K562 (cell line): ENCODE measurements around the gene CXCL17. TPM values are rescaled to one million over a fixed set of nuclear protein-coding genes. Genes with fewer than 3 reads are reported as not detected.
A peak's percentile ranks its signal among the peaks of the same experiment; 100 is the strongest.

Experiments used
- ATAC-seq: fragments of 200-7000 bp; cut with Tn5 transposase; 3 replicates; pipeline ENCODE4 v1.9.1; 2020; ENCODE audit warnings: moderate library complexity
- BruUV-seq: library from RNA; stranded (reverse); fragments of 400-500 nt; replicated peaks from 2 replicates; lab custom pipeline; 2021; lab: Mats Ljungman, UMichigan
- CTCF ChIA-PET: fragments of 300-600 bp; formaldehyde crosslinking; extraction: SDS; loops from one replicate; lab custom pipeline; 2021; ENCODE audit warnings: low intra/inter-chr PET ratio; lab: Yijun Ruan, JAX
- POLR2A ChIA-PET: fragments of 300-600, 350-650 bp; sonication (Branson Sonifier 250); formaldehyde crosslinking; extraction: SDS; loops from one replicate; lab custom pipeline; 2021; ENCODE audit warnings: antibody characterized with exemption, inconsistent platforms; lab: Yijun Ruan, JAX
- DNase-seq, 4 experiments: peaks; one replicate each; pipeline versions ENCODE4 v3.0.0 to v3.0.0-alpha.2; 2011 to 2018; ENCODE audit warnings: low spot score in 3 of 4, mixed read lengths in 3 of 4; ENCODE audit errors: extremely low read depth in 1 of 4
- FAIRE-seq: peaks from 2 replicates; lab custom pipeline; 2011; peaks lifted over from hg19 to GRCh38; lab: Jason Lieb, UNC
- H2AFZ ChIP-seq: 2 replicates; pipeline ENCODE4 v1.6.0; 2011; ENCODE audit warnings: low read depth, low read length, control low read depth, inconsistent platforms
- H3K27ac ChIP-seq: fragments of 200-600 bp; 3 replicates; pipeline ENCODE4 v1.8.0; 2011; ENCODE audit warnings: low read depth, mild to moderate bottlenecking, control low read depth, inconsistent platforms, low read length, moderate library complexity, mixed read lengths; ENCODE audit errors: extremely low read depth
- H3K27me3 ChIP-seq, 2 experiments: fragments of 300-600 bp in 1 of 2; 2 replicates in 1 of 2; 3 replicates in 1 of 2; pipeline versions ENCODE4 v1.6.0 to v1.8.0; 2011; ENCODE audit warnings: inconsistent platforms in 2 of 2, low read length in 2 of 2, mild to moderate bottlenecking in 1 of 2, mixed read lengths in 1 of 2, moderate library complexity in 1 of 2; ENCODE audit not compliant: control insufficient read depth in 2 of 2, insufficient read depth in 2 of 2
- H3K36me3 ChIP-seq: fragments of 300-600 bp; 3 replicates; pipeline ENCODE4 v1.8.0; 2011; ENCODE audit warnings: mild to moderate bottlenecking, low read length, inconsistent platforms; ENCODE audit not compliant: control insufficient read depth, insufficient read depth
- H3K4me1 ChIP-seq, 2 experiments: fragments of 200-600 bp in 1 of 2; replicated peaks in 1 of 2; 2 replicates in 1 of 2; 3 replicates in 1 of 2; pipeline versions ENCODE4 v1.5.1 to v1.8.0; 2011; ENCODE audit warnings: inconsistent platforms in 2 of 2, low read length in 2 of 2, mild to moderate bottlenecking in 1 of 2, mixed read lengths in 1 of 2, moderate library complexity in 1 of 2; ENCODE audit not compliant: control insufficient read depth in 2 of 2, insufficient read depth in 2 of 2
- H3K4me2 ChIP-seq: 2 replicates; pipeline ENCODE4 v1.6.1; 2011; ENCODE audit warnings: low read length, control low read depth, inconsistent platforms, mixed read lengths; ENCODE audit not compliant: insufficient read depth
- H3K4me3 ChIP-seq: fragments of 200-600 bp; sonication (generic), shearing (Covaris generic); 2 replicates; pipeline ENCODE4 v1.5.1; 2016; ENCODE audit warnings: control low read depth, inconsistent platforms
- H3K79me2 ChIP-seq: fragments of 200-600 bp; 3 replicates; pipeline ENCODE4 v1.8.0; 2011; ENCODE audit warnings: low read length, inconsistent platforms; ENCODE audit not compliant: control insufficient read depth, insufficient read depth
- H3K9ac ChIP-seq, 2 experiments: 2 replicates each; pipeline versions ENCODE4 v1.6.0 to v1.6.1; 2011; ENCODE audit warnings: low read depth in 2 of 2, low read length in 2 of 2, control low read depth in 1 of 2, inconsistent platforms in 1 of 2, mild to moderate bottlenecking in 1 of 2, mixed read lengths in 1 of 2; ENCODE audit not compliant: insufficient read depth in 1 of 2
- H3K9me1 ChIP-seq: one replicate; pipeline ENCODE4 v1.6.0; 2011; ENCODE audit warnings: inconsistent platforms, mild to moderate bottlenecking, low read length, moderate library complexity; ENCODE audit not compliant: control insufficient read depth, insufficient read depth
- H3K9me3 ChIP-seq: replicated peaks from 2 replicates; pipeline ENCODE4 v1.5.1; 2011; ENCODE audit warnings: low read depth, low read length, inconsistent platforms; ENCODE audit not compliant: control insufficient read depth, insufficient read depth
- H4K20me1 ChIP-seq: replicated peaks from 2 replicates; pipeline ENCODE4 v1.6.1; 2011; ENCODE audit warnings: low read length, inconsistent platforms, mixed read lengths; ENCODE audit not compliant: control insufficient read depth, insufficient read depth
- BCOR ChIP-seq: fragments of 450-650 bp; IDR thresholded peaks from 2 replicates; pipeline ENCODE4 v1.6.1; 2016
- HDGF ChIP-seq: fragments of 450-650 bp; IDR thresholded peaks from 2 replicates; pipeline ENCODE4 v1.6.1; 2016
- KDM1A ChIP-seq, 2 experiments: fragments of 450-650 bp; IDR thresholded peaks; 2 replicates each; pipeline ENCODE4 v1.6.1; 2016; ENCODE audit warnings: mild to moderate bottlenecking in 2 of 2
- MEIS2 ChIP-seq: fragments of 450-650 bp; IDR thresholded peaks from 2 replicates; pipeline ENCODE4 v1.6.1; 2014; ENCODE audit warnings: mild to moderate bottlenecking; ENCODE audit not compliant: partially characterized antibody
- RBM25 ChIP-seq: fragments of 200-400 bp; formaldehyde crosslinking; IDR thresholded peaks from 2 replicates; pipeline ENCODE4 v1.6.1; 2018; ENCODE audit warnings: low read length, low read depth, moderate library complexity; ENCODE audit not compliant: severe bottlenecking
- ZNF830 ChIP-seq: fragments of 250-450 bp; sonication (Bioruptor Pico); IDR thresholded peaks from 2 replicates; pipeline ENCODE4 v1.5.0; 2021; ENCODE audit warnings: mild to moderate bottlenecking
- WGBS: fragments of 100-300 bp; shearing (Covaris generic); methylation state at CpG from one replicate; pipeline ENCODE4 v1.1.6; 2016; ENCODE audit warnings: low coverage, mixed read lengths; ENCODE audit not compliant: insufficient coverage; ENCODE audit errors: missing lambda C conversion rate; 5-methylcytosine and 5-hydroxymethylcytosine counted together
- in situ Hi-C: fragments of 300-500 bp; cut with MboI; formaldehyde crosslinking; loops from 4 replicates; pipeline ENCODE4 v1.15.0; 2018; ENCODE audit warnings: inconsistent platforms, mixed read lengths
- intact Hi-C: fragments of 100-400 bp; cut with micrococcal nuclease; formaldehyde crosslinking; loops from 2 replicates; pipeline ENCODE4 v1.14.2; 2022
- polyA plus RNA-seq, 8 experiments: library from polyadenylated mRNA; depleted of rRNA in 4 of 8; stranded (reverse) in 5 of 8; unstranded in 3 of 8; fragments of >200 nt; fragmentation: Nextera tagmentation in 2 of 8; fragmentation: Illumina TruSeq in 1 of 8; extraction: Ambion mirVana in 2 of 8; extraction: Trizol in 1 of 8; gene quantifications; 2 replicates each; pipeline versions ENCODE4 v1.2.1 to v1.2.3, GENCODE V29; 2011 to 2014; ENCODE audit warnings: inconsistent platforms in 1 of 8, missing spikeins in 1 of 8
- total RNA-seq, 7 experiments: library from RNA; depleted of rRNA in 6 of 7; stranded (reverse); fragments of >200 nt in 6 of 7; fragmentation: Illumina TruSeq in 2 of 7; extraction: Trizol in 2 of 7; gene quantifications; 2 replicates each; pipeline versions ENCODE4 v1.2.1 to v1.2.3, GENCODE V29; 2011 to 2021; ENCODE audit warnings: low replicate concordance in 1 of 7

Gene CXCL17
- total and polyA plus RNA-seq, 9 of the 15 experiments (the other 6 are each of a cell fraction or from before 2014, with no cell fraction given), result 0.10 to 0.15 TPM; not detected in 7

GRCh38 chr19:42422092-42422900 lies 20.4 kb downstream of the CXCL17 start:
- FAIRE-seq, result no peak
- no peak overlapping the region for H3K27ac ChIP-seq
- intact Hi-C loops (no loop called here), in situ Hi-C loops (no loop called here)
- no peak overlapping the region for H3K4me2 ChIP-seq
- DNase-seq, result no peak
- H4K20me1 ChIP-seq, result no peaks in the 10 kb centered on the region
- H3K9ac ChIP-seq, result peak overlapping the region in 1 of 2 experiments; percentile 55; a peak in 1 of 4 replicates
- no TSS peak for BruUV-seq
- H3K9me1 ChIP-seq, result no peaks in the 10 kb centered on the region
- ChIA-PET POLR2A (no interaction called here), CTCF (no interaction called here)
- H3K79me2 ChIP-seq, result no peaks in the 10 kb centered on the region
- peaks cover 0 to 5% of the 10 kb centered on the region in 2 experiments; a peak in 1 of 5 replicates for H3K27me3 ChIP-seq
- H3K36me3 ChIP-seq, result no peaks in the 10 kb centered on the region
- ATAC-seq, result no peak
- H2AFZ ChIP-seq, result no peak overlapping the region
- WGBS, result 24% methylated on average over 17 of the region's 17 CpGs
- no peak overlapping the region for H3K4me3 ChIP-seq
- H3K4me1 ChIP-seq, result peaks cover 0 to 25% of the 10 kb centered on the region in 2 experiments; a peak in 2 of 5 replicates
- no peaks in the 10 kb centered on the region for H3K9me3 ChIP-seq
- 0 out of 2 replicates have a peak, but pooled peaks have one; percentile 34 for TF ChIP-seq BCOR
- peak in 1 of 2 experiments; percentile 26; a peak in 1 of 4 replicates for TF ChIP-seq KDM1A (IDR thresholded peaks at IDR 0.05)
- TF ChIP-seq HDGF, result no peak
- TF ChIP-seq MEIS2, result peak; percentile 24
- TF ChIP-seq RBM25, result peak; percentile 65
- no peak for TF ChIP-seq ZNF830 (CRISPR knock-in tag)
